Mucosa of descending colon (tissue), 3 donors: ENCODE measurements around the gene BDH1. TPM values are rescaled to one million over a fixed set of nuclear protein-coding genes. Genes with fewer than 3 reads are reported as not detected.

Experiments used
- ATAC-seq: fragments of 200-7000 bp; cut with Tn5 transposase; one replicate; pipeline ENCODE4 v1.9.1; 2020; ENCODE audit warnings: mild to moderate bottlenecking, moderate library complexity
- DNase-seq, 3 donors: peaks; one replicate each; pipeline ENCODE4 v3.0.0-alpha.2; 2020
- H3K36me3 ChIP-seq: fragments of 200-600 bp; one replicate; pipeline ENCODE4 v1.8.0; 2021; ENCODE audit warnings: low read depth, mild to moderate bottlenecking
- H3K4me1 ChIP-seq: fragments of 200-600 bp; one replicate; pipeline ENCODE4 v1.8.0; 2021; ENCODE audit warnings: low read depth, mild to moderate bottlenecking
- H3K4me3 ChIP-seq: fragments of 200-600 bp; one replicate; pipeline ENCODE4 v1.8.0; 2021; ENCODE audit warnings: mild to moderate bottlenecking
- H3K9me3 ChIP-seq: fragments of 200-600 bp; one replicate; pipeline ENCODE4 v1.8.0; 2021; ENCODE audit warnings: mild to moderate bottlenecking
- CTCF ChIP-seq: fragments of 200-600 bp; IDR thresholded peaks from one replicate; pipeline ENCODE4 v1.8.0; 2022; ENCODE audit warnings: antibody characterized with exemption, mild to moderate bottlenecking
- intact Hi-C, 2 donors: fragments of 100-400 bp; cut with DNase I in 1 of 2; cut with micrococcal nuclease in 1 of 2; formaldehyde crosslinking; loops; one replicate each; pipeline versions ENCODE4 v1.11.0 to v1.11.1; 2022; cut with DNase I, micrococcal nuclease
- total RNA-seq, 3 donors: library from RNA; stranded (reverse); fragmentation: NEBNext Ultra II Directional in 2 of 3; extraction: Animal tissue kit (Norgen Biotek cat#: 25700) in 2 of 3; gene quantifications; one replicate each; pipeline versions ENCODE4 v1.2.1 to v1.2.4, GENCODE V29; 2021 to 2023
- donor health status: DM: no; HTN: no; CAD: no; lungs with moderate emphysema.
- donor health status: DM: no; HTN: no; CAD: no.
- donor health status: DM: no; HTN: yes; CAD: no.

The BDH1 gene
- total RNA-seq, 3 donors from 2014 or later = 79.3 to 246 (median 160) TPM

DNA sequence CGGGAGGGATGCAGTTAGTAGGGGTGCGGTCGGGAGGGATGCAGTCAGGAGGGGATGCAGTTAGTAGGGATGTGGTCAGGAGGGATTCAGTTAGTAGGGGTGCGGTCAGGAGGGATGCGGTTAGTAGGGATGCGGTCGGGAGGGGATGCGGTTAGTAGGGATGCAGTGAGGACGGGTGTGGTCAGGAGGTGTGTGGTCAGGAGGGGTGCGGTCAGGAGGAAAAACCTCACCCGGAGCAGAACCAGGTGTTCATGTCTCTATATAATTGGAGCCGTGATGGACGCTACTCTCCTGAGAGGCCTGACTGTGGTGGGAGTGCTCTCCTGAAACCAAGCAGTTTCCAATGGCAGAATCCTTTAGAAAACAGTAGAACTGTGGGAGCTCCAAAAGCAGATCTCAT lies 95.8 kb downstream of the BDH1 start:
- no peak overlapping the region for H3K4me3 ChIP-seq
- DNase-seq = no peak
- ATAC-seq = no peak
- TF ChIP-seq CTCF = no peak
- no peaks in the 10 kb centered on the region for H3K36me3 ChIP-seq
- intact Hi-C loops = no loop called here
- H3K9me3 ChIP-seq = no peaks in the 10 kb centered on the region
- H3K4me1 ChIP-seq = peaks cover 13% of the 10 kb centered on the region

Other genes with a start within 250 kb of the BDH1 start
- 10 to 100 TPM; 18.8 to 27.6 (median 23.5) TPM for gene RUBCN, start 180.9 kb upstream of the BDH1 start, total RNA-seq
- 10 to 100 TPM; 25.1 to 67.2 (median 30.6) TPM for gene FYTTD1, start 193.9 kb upstream of the BDH1 start, total RNA-seq
- 10 to 100 TPM; 33.3 to 57.6 (median 46.0) TPM for gene LRCH3, start 235.3 kb upstream of the BDH1 start, total RNA-seq